HG02610 (cell line): ENCODE results near the gene CPM.
"Not testable (repeated sequence)": the region's sequence is repeated elsewhere in the genome, so short reads cannot be mapped to it uniquely, and the experiment has no call there.

Source experiments
- ATAC-seq: cut with Tn5 transposase; IDR thresholded peaks from one replicate; pipeline ENCODE4 v1.9.1; 2021; ENCODE audit warnings: mild to moderate bottlenecking, moderate library complexity; ENCODE audit not compliant: unreplicated experiment

The CPM gene

DNA sequence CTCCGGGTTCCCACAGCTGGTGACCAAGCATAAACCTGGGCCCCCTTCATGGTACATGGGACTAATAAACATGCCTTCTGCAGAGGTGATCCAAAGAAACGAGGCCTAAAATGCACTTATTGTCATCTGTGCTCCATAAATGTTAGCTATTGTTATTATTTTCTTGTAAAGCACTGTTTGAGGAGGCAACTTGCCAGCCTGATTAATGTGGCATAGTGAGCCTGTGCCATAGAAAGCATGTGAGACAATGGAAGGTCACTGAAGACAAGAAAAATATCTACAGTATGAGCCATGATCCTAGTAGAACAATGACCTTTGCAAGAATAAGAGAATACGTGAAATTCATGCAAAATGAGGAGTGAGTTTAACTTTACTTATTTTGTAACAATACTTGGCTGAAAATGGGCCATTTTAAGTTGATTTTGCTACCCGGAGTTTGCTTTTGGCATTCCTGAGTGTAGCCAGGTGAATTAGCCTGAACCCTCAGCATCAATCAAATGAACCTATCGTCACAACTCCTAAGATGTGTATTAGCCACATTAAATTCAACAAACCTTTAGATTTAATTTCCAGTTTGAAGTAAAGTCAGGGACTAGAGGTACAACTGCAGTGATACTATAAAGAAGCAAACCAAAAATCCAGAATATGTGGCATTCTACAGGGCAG, 52.2 kb downstream of the CPM start:
- ATAC-seq = no peak

DNA sequence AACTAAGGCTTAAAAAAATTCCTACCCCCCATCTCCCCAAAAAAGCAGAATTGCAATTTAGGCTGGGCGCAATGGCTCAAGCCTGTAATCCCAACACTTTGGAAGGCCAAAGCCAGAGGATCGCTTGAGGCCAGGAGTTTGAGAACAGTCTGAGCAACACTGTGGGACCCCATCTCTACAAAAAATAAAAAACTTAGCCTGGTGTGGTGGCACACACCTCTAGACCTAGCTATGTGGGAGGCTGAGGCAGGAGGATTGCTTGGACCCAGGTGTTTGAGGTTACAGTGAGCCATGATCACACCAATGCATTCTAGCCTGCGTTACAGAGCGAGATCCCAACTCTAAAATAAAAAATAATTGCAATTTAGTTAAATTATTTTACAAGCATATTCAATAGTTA, 54.1 kb downstream of the CPM start:
- ATAC-seq = no peak

DNA sequence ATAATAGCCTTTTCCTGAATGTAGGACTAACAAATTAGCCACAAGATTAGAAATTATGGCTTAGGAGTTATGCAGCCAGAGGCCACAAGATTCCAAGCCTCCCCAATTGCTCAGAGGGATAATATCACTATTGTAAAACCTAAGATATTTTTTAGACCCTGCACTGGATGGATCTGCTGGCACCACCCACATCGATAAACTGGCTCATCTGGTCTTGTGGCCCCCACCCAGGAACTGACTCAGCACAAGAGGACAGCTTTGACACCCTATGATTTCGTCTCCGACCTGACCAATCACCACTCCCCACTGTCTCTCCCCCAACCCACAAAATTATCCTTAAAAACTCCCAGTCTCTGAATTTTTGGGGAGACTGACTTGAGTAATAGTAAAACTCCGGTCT, 54.7 kb downstream of the CPM start:
- ATAC-seq = no peak

DNA sequence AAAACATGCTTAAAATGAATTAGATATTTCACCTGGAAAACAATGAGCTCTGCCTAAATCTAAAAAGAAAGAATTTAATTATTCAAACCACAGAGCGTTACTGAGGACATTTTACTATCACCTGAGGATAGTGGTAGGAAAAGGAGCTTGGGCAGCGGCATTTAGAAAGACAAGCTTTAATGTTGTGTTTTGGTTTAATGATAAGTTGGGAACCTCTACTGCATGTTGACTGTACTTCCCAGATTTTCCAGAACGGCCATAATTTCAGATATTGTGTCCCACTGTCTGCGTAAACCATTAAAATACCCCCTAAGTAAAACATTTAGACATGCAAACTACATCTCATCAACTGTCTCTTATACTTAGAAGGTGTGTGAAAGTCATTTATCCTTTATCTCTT, 55.4 kb downstream of the CPM start:
- no peak for ATAC-seq

DNA sequence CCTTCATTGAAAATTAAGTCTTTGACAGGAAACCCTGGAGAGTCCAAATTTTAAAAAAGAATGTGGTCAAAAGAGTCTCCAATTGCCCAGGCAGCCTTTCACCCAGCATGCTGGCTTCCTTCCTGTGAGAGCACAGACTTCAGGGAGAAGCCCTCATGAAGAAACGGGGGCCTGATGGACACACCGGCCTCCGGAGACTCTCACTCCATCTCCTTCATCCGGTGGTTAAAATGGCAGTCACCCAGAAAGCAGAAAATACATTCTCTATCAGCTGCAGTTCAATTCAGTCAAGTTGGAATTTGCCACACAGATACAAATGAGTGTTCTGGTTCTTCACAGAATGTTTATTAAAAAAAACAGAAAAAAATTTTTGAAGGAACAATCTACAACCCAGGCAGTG, 56.5 kb downstream of the CPM start:
- no peak for ATAC-seq

DNA sequence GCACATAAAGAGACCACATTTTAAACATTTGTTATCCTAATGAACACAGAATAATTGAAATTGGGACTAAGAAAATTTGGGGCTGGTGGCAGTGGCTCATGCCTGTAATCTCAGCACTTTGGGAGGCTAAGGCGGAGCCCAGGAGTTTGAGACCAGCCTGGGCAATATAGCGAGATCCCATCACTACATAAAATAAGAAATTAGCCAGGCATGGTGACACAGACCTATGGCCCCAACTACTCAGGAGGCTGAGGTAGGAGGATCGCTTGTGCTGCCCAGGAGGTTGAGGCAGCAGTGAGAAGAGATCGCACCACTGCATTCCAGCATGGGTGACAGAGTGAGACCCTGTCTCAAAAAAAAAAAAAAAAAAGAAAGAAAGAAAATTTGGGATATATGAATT, 59.7 kb downstream of the CPM start:
- ATAC-seq = no peak

DNA sequence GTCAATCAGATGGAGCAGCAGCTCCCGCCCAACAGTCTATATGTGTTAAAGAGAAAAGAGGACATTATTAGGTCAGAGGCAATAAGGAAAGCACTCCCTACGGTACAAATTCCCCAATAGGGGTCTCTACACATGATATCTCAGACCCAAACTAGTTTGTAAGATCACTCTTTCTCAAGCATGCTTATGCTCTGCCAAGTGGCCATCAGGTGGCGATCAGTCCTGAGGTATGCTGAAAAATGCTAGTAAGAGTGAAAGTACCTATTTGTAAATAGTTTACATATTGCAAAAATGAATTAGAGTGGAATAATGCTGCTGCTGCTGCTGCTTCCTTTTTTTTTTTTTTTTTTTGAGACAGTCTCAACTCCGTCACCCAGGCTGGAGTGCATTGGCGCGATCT, 61.0 kb downstream of the CPM start:
- ATAC-seq = peak; percentile 56

DNA sequence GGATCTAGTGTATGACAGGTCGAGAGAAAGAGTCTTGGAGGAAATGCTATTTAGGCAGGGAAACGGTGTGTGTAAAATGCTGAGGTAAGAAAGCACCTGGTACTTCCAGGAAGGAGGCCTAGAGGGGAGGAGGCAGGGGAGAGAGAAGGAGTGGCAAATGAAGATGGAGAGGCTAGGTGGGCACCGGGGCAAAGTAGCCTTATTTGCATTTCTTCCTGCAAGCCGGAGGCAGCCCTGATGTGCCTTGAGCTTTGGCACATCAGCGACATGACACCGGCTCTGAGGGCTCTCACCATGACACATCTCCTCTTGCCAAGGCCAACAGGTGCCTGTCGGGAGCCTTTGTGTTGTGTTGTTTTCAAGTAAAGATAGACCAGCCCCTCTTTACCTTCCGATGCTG, 61.6 kb downstream of the CPM start:
- ATAC-seq = no peak

DNA sequence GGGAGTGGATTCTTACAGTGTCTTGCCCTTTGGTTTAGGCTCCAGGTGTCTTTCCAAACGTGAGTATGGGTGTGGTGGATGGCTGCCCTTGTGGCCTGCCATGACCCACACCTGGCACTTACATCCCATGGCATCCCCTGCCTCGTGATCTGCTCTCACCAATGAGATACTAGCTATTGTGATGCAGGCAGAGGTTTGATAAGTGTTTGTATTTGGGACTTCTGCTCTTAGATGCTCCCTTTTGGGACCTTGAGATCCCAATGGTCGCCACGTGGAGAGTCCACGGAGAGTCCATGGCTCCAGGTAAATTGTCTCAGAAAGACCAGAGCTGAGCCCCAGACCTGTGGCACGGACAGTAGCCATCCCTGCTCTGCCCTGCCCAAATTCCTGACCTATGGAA, 62.5 kb downstream of the CPM start:
- no peak for ATAC-seq

DNA sequence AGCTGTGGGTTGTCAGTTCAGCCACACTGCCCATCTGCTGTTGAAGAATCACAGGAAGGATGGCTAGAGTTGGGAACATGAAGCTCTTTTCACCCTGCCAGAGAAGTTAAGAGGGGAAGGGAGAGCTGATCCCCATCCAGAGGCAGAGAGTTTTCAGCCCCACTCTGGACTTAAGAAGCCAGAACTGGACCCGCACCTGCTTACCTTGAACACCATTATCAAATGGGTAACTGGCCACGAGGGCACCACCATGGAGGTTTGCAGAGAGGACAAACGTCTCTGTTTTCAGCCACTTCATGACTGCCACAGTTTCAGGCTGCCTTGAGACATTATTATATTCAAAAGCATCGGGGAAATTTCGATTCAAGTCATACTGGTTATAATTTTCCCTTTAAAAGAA, 63.0 kb downstream of the CPM start:
- no peak for ATAC-seq

DNA sequence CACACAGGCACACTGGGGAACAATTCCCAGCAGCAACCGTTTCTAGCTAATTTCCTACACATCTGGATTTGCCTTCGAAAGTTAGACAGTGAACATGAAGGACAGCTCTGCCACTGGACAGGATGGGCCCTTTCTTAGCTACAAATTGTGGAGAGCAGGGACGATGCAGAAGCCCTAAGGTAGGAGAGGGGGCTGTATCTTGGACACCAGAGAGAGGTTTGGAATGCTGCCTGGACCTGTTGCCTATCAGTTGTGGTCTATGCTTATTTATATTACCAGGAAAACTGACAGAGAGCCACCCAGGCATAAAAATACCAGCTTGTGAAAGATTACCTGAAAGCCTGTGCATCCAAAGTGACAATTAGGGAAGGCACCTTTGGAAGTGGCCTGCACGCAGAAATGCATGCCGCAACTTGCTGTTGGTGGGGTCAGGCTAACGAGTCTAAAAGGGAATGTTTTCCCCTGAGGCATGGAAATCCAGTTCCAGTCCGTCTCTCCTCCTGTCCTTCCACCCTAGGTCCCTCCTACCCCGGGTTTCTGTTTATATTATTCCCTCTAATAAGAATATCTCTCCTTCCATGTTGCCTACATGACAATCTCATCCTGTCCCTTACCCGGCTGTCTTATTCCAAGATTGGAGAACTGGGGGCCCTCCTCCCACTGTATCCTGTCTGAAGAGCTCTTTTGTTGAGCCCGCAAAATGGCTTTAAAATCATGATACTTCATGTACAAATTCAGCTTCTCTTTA, 64.8 kb downstream of the CPM start:
- no peak for ATAC-seq

DNA sequence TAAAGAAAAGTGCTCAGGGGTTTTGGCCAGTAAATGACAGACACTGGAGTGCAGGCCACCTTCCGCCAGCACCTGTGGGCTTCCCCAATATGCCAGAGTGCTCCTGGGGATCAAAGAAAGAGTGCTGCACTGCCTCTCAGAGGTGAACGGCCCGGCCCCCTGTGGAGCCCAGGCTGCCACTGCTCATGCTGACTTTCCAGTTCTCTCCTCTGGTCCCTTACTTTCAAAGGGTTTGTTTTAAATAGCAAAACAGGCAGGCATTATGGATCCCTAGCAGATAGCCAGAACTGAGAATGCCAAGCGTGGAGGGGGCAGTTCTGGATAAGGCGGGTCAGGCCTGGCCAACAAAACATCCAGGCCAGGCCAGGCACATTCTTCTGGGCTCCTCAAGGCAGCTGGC, 65.4 kb downstream of the CPM start:
- no peak for ATAC-seq

DNA sequence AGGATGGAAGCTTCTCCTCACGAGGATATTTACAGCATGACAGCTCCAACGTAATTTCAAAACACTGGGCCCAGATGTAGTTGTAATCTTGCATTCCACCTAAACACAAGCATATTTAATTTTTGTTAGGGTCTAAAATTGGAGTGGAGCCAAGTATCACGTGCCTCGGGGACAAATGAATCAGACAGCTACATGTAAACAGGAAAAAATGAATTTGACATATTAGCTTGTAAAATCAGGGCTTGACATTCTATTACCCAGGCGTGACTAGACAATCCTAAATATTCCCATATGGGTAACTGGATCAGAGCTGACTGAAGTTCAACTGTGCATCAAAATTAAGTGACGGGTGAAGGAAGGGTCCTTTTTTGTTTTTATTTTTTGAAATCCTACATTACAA, 66.0 kb downstream of the CPM start:
- ATAC-seq = no peak

DNA sequence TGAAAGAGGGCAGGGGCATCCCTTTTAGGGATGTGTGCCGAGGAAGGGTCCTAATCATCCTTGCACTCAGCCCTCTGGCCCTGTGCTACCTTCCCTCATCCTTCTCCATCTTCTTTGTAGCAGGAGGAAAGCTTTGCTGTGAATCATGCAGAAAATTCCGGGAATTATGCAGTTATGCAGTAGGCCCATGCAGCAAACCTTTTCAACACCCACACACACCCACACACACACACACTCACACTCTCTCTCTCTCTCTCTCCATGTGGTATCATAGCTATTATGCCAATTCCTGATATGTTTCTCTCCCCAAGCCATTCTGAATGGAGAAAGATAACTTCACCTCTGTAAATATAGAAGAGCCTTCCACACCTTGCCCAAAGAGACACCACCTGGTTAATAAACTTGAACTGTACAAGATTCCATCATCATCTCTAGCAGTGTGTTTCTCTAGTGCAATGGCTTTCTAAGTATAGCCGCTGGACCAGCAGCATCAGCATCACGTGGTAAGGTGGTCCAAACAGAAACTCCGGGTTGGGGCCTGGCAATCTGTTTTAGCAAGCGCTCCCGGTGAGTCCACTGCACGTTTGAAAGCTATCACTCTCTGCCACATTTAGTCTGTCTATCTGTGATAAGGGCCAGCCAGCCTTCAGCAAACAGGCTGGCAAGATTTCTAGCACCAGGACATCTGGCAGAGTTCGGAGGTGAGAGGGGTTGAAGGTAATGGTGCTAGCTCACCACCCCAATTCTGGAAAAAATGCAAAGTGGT, 67.4 kb downstream of the CPM start:
- no peak for ATAC-seq

DNA sequence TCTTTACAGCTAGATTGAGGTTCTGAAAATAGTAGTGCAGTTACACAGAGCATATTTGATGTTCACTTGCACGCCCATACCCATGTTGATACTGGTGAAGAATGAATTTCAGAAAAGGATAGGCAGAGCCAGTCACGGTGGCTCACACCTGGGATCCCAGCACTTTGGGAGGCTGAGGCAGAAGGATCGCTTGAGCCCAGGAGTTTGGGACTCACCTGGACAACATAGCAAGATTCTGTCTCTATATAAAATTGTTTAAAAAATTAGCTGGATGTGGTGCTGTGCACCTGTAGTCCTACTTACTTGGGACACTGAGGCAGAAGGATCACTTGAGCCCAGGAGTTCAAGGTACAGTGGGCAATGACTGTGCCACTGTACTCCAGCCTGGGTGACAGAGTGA, 68.4 kb downstream of the CPM start:
- no peak for ATAC-seq

DNA sequence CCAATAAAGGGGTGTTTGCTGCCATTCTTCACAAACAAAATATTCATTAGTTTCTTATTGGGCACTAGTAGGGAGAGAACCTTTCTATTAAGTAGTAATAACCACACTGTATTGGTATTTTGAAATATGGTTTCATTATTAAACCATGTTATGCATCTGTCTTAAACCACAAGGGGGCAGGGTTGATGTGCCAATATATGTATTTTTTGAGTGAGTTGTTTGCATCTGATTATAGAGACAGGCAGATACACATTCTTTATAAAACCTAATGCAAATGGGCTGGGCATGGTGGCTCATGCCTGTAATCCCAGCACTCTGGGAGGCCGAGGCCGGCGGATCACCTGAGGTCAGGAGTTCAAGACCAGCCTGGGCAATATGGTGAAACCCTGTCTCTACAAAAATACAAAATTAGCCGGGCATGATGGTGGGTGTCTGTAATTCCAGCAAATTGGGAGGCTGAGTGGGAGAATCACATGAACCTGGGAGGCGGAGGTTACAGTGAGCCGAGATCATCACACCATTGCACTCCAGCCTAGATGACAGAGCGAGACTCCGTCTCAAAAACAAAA, 69.0 kb downstream of the CPM start:
- ATAC-seq = not testable (repeated sequence)

DNA sequence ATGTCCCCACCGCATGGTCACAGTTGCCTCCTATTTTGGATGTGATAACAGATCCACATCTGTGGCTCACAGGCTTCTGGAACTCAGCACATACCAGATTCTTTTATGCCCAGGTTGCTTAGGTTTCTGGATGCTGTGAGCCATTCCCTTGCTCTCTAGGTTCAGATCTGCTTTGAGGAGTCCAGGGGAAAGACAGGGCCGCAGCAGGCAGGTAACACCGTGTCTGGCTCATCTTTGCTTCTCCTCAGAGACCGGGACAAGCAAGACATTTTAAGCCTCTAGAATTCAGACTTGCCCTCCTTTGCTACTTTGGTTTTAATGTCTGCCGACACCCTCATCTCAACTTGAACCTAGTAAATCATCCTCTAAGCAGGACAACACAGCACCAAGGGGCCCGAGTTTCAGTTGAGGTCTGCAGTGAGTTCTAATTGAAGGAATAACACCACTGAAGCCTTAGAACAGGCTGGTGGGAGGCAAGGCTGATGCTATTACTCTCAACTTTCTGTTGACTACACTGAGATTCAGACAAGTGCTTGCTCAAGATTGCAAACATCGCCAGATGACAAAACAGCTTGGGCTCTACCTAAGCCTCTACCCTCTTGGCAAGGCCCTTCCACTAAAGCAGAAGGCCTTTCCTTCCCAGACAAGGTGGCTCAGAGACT, 69.7 kb downstream of the CPM start:
- ATAC-seq = no peak

DNA sequence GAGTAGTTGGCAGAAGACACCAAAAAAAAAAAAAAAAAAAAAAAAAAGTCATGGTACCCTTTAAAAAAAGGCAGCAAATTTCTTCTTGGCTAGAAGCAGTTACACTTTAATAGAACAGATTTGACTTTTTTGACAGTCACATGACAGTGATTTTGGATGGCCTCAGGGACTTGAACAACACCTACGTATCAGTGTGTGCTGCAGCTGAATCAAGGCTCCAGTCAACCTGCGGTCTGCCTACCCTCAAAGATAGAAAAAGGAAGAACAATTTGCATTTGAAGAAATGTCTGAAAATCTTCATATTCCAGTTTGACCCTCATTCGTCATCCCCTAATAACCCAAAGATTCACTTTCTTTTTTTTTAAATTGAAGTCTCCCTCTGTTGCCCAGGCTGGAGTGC, 71.1 kb downstream of the CPM start:
- ATAC-seq = no peak

DNA sequence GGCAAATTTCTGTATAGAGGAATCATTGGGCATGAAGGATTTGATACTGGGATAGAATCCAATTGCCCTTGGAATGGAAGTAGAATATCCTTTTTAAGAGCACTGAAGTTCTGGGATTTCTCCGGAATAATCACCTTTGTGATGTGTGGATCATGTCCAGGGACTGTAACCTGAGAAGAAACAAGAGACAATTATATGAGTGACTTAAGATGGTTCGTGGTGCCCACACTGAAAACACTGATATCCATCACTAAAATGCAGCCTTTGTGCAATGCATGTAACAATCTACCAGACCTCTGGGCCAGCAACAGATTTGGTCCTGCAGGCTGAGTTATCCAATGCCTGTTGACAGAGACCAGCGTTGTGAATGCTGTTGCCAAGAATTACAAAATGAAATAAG, 76.5 kb downstream of the CPM start:
- ATAC-seq = no peak

DNA sequence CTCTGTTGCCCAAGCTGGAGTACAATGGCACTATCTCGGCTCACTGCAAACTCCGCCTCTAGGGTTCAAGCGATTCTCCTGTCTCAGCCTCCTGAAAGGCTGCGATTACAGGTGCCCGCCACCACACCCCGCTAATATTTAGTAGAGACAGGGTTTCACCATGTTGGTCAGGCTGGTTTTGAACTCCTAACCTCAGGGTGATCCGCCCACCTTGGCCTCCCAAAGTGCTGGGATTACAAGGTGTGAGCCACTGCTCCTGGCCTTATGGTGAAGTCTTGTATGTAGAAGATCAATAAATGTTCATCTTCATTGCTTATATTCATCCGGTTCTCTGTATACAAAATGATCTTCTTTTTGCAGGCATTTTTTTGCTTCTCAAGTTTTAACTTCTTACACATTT, 77.2 kb downstream of the CPM start:
- no peak for ATAC-seq

DNA sequence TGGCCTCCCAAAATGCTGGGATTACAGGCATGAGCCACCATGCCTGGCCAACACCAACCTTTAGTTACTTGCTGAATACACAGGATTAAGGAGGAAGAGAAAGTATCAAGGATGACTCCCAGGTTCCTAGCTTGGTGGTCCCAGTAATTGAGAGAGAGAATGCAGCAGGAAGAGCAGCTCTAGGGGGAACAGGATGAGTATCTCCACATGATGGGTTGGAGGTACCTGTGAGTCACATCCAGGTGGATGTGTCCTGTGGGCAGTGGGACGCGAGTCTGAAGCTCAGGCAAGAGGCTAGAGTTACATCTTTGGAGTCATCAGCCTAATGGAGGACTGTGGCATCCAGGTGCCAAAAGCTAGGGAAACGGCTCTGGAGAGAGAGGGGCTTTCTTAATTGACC, 77.9 kb downstream of the CPM start:
- ATAC-seq = no peak
